ENCODE measurements around the gene SNAP47.

DNA sequence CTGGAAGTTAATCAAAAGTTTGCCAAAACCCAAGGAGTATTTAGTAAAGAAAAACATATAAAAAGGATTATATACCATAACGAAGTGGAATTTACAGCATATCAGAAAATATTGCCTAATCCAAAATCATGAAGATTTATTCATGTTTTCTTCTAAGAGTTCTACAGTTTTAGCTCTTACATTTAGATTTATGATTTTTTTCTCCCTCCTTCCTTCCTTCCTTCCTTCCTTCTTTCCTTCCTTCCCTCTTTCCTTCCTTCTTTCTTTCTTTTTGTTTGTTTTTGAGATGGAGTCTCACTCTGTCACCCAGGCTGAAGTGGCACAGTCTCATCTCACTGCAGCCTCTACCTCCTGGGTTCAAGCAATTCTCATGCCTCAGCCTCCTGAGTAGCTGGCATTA, 64.5 kb downstream of the SNAP47 start:
- TF ChIP-seq, protein P1, sequence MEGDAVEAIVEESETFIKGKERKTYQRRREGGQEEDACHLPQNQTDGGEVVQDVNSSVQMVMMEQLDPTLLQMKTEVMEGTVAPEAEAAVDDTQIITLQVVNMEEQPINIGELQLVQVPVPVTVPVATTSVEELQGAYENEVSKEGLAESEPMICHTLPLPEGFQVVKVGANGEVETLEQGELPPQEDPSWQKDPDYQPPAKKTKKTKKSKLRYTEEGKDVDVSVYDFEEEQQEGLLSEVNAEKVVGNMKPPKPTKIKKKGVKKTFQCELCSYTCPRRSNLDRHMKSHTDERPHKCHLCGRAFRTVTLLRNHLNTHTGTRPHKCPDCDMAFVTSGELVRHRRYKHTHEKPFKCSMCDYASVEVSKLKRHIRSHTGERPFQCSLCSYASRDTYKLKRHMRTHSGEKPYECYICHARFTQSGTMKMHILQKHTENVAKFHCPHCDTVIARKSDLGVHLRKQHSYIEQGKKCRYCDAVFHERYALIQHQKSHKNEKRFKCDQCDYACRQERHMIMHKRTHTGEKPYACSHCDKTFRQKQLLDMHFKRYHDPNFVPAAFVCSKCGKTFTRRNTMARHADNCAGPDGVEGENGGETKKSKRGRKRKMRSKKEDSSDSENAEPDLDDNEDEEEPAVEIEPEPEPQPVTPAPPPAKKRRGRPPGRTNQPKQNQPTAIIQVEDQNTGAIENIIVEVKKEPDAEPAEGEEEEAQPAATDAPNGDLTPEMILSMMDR (IDR thresholded peaks at IDR 0.05), result no peak
- TF ChIP-seq POLR2A (IDR thresholded peaks at IDR 0.05) (no peak), POLR2AphosphoS5 (IDR thresholded peaks at IDR 0.05) (no peak)
